ENCODE data around the gene JAZF1.
A peak's percentile ranks its signal among the peaks of the same experiment; 100 is the strongest.

Gene JAZF1

DNA sequence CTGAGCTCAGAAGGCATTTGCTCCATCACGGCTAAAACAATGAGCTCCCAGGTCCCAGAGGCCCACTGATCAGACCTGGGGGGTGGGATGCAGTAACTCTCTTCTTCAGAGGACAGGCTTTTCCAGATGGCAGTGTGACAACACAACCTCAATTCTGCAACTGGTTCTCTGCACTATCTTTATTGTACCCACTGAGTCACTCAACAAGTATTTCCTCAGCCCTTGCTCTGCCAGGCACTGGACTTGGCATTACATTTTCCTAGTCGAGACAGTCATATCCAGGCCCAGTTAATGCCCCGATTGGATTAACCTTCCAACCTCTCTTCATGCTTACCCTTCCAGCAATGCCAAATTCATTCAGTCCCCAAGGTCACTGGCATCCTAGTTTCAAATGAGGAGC, 72.6 kb downstream of the JAZF1 start:
- Histone ChIP-seq H3K4me1 (peaks cover 0 to 59% (median 23%) of the 10 kb centered on the region in 4 donors), H3K9me3 (no peaks in the 10 kb centered on the region), H3K36me3 (no peaks in the 10 kb centered on the region), H3K27ac (peak overlapping the region; percentile 43 to 48), H3K4me3 (no peak overlapping the region), H3K27me3 (no peaks in the 10 kb centered on the region)
- intact Hi-C loops (cut with DNase I; ENCODE audit: low total_unique reads), result no loop called here
- TF ChIP-seq, protein P1, sequence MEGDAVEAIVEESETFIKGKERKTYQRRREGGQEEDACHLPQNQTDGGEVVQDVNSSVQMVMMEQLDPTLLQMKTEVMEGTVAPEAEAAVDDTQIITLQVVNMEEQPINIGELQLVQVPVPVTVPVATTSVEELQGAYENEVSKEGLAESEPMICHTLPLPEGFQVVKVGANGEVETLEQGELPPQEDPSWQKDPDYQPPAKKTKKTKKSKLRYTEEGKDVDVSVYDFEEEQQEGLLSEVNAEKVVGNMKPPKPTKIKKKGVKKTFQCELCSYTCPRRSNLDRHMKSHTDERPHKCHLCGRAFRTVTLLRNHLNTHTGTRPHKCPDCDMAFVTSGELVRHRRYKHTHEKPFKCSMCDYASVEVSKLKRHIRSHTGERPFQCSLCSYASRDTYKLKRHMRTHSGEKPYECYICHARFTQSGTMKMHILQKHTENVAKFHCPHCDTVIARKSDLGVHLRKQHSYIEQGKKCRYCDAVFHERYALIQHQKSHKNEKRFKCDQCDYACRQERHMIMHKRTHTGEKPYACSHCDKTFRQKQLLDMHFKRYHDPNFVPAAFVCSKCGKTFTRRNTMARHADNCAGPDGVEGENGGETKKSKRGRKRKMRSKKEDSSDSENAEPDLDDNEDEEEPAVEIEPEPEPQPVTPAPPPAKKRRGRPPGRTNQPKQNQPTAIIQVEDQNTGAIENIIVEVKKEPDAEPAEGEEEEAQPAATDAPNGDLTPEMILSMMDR (IDR thresholded peaks at IDR 0.05), result no peak
- no peak for DNase-seq

DNA sequence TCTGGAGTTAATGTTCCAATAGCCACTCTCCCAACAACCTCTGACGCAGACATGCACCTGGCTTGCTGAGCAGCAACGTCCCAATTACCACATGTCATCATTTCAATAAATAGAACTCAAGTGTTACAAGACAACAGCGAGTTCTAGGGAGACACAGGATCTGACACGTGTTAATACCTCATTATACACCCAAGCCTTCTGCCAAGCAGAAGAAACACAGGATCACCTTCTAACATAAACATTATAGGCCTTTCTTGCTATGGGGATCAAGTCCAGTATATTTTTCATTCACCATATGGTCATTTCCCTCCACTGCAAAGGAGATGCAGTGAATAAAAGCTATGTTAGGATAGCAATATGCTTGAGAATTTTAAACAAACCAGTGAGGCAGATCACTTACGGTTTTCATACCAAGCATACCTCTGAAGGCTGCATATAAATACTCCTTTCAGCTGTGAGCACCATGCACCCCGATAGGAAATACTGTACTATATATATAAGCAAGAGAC, 74.2 kb downstream of the JAZF1 start:
- no peak overlapping the region for H3K4me3 ChIP-seq
- no peaks in the 10 kb centered on the region for H3K27me3 ChIP-seq
- H3K9me3 ChIP-seq, result no peaks in the 10 kb centered on the region
- no peak for DNase-seq
- peaks cover 0 to 55% (median 23%) of the 10 kb centered on the region in 4 donors for H3K4me1 ChIP-seq
- TF ChIP-seq, protein P1 (IDR thresholded peaks at IDR 0.05), result no peak
- H3K36me3 ChIP-seq, result no peaks in the 10 kb centered on the region
- intact Hi-C loops (cut with DNase I; ENCODE audit: low total_unique reads), result no loop called here
- no peak overlapping the region for H3K27ac ChIP-seq

DNA sequence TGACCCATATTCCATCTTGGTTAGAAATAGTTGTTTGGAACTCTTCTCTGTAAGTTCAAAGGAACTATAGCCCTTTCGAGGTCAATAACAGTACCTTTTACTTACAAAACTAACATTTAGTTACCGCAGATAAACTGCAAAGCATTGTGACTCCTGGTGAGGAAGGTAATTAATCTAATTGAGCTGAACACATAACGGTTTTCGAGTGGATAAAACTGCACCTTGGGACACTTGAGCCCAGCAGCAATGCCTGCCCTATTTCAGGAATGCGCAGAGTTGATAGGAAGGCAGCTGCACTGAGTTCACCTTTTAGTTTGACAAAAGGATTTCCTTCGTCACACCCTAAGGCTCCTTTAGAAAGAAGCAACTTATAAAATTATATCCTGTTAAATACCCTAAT, 75.4 kb downstream of the JAZF1 start:
- Histone ChIP-seq H3K9me3 (no peaks in the 10 kb centered on the region), H3K27me3 (no peaks in the 10 kb centered on the region), H3K4me3 (no peak overlapping the region), H3K27ac (no peak overlapping the region), H3K36me3 (no peaks in the 10 kb centered on the region), H3K4me1 (peaks cover 0 to 55% (median 23%) of the 10 kb centered on the region in 4 donors)
- TF ChIP-seq, protein P1 (IDR thresholded peaks at IDR 0.05), result no peak
- intact Hi-C loops (cut with DNase I; ENCODE audit: low total_unique reads), result no loop called here
- DNase-seq, result no peak

DNA sequence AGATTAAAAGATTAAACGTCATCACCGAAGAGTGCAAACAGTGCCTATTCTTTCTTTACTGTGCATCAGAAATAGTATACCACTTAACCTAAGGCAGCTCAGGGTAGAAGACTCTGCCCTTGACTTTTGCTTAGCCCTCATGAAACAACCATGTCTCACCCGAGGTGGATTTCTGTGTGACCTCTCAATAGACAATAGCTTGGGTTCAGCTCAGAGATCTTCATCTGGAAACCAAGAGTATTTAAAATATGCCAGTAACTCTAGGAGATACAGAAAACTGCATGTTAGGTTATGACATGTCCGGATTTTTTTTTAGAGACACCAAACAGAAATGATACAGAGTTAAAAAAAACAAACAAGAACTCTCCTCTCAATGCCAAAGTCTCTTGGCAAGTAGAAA, 75.8 kb downstream of the JAZF1 start:
- Histone ChIP-seq H3K27ac (no peak overlapping the region), H3K4me3 (no peak overlapping the region), H3K9me3 (no peaks in the 10 kb centered on the region), H3K27me3 (no peaks in the 10 kb centered on the region), H3K4me1 (peaks cover 0 to 55% (median 23%) of the 10 kb centered on the region in 4 donors), H3K36me3 (no peaks in the 10 kb centered on the region)
- intact Hi-C loops (cut with DNase I; ENCODE audit: low total_unique reads), result no loop called here
- no peak for DNase-seq
- TF ChIP-seq, protein P1 (IDR thresholded peaks at IDR 0.05), result no peak

DNA sequence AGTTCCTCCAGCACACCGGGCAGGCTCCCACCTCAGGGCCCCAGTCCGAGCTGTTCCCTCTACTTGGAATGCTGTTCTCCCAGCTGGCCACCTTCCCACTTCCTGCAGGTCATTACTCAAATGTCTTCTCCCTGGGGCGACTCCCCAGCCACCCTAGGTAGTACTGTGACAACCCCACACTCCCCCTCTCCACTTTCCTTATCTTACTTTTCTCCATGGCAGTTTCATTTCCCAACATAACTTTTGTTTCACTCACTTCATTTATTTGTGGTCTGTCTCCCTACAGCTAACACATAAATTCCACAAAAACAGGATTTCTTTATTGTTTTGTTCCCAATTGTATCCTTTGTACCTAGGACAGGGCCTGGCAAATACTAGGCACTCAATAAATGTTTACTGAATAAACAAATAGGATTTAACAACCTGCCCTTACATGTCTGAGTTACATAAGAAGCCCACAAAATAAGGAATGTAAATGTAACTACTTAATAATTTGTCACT, 76.5 kb downstream of the JAZF1 start:
- H3K9me3 ChIP-seq, result no peaks in the 10 kb centered on the region
- H3K36me3 ChIP-seq, result no peaks in the 10 kb centered on the region
- H3K27ac ChIP-seq, result no peak overlapping the region
- DNase-seq, result no peak
- TF ChIP-seq, protein P1 (IDR thresholded peaks at IDR 0.05), result no peak
- H3K4me1 ChIP-seq, result peaks cover 0 to 55% (median 23%) of the 10 kb centered on the region in 4 donors
- no peaks in the 10 kb centered on the region for H3K27me3 ChIP-seq
- intact Hi-C loops (cut with DNase I; ENCODE audit: low total_unique reads), result no loop called here
- no peak overlapping the region for H3K4me3 ChIP-seq

DNA sequence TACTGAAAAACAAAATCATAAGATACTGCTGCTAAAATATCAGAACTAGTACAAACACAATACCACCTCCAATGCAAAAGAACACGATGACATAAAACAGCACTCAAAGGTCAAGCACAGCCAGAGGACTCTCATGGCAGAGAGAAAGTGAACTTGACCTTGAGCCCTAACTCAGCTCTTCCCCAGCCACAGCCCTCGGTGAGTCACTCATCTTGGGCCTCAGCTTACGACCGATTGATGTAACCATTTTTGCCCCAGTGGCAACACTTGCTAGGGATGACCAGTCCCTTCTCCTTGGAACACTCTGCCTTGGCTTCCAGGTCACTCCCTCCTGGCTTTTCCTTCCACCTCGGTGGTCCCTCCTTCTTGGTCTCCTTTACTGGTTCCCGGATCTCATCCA, 77.8 kb downstream of the JAZF1 start:
- Histone ChIP-seq H3K9me3 (no peaks in the 10 kb centered on the region), H3K27ac (no peak overlapping the region), H3K4me3 (no peak overlapping the region), H3K36me3 (no peaks in the 10 kb centered on the region), H3K4me1 (peaks cover 0 to 44% (median 16%) of the 10 kb centered on the region in 4 donors), H3K27me3 (no peaks in the 10 kb centered on the region)
- peak in 1 of 2 donors; percentile 62 for DNase-seq
- TF ChIP-seq, protein P1 (IDR thresholded peaks at IDR 0.05), result no peak
- intact Hi-C loops (cut with DNase I; ENCODE audit: low total_unique reads), result no loop called here

All from tibial artery (tissue), 4 donors.